Measurements from ENCODE around the gene ANKRD13B. TPM values are rescaled to one million over a fixed set of nuclear protein-coding genes. Genes with fewer than 3 reads are reported as not detected.

Gene ANKRD13B
- 10 to 100 TPM; 11.5 to 35.5 TPM for total RNA-seq

DNA sequence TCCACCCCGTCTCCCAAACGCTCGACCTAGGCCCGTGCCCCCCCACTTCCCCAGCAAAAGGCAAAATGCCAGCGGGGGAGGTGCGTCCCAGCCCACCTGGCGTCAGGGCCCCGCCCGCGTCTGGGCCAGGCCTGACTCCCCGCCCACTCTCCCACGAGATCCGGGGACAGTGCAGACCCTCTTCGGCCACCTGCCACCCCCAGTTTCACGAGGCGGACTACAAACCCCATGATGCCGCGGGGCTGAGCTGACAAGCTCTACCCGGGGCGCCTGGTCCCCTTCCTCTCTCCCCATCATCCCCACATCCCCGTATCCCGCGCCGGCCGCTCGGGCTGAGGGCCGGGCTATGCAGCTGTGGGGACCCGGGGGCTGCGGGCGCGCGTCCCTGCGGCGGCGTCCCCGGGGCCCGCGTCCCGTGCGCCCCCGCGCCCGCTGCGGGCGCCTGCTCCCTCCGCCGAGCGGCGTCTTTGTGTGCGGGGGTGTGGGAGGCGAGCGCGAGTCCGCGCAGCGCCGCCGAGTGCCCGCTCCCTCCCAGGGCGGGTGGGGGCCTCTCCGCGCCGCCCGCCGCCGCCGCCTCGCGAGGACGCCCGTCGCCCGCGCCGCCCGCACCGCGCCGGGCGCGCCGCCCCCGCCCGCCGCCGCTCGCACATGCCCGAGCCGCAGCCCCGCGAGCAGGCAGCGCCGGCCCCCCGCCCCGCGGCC is at the start of gene ANKRD13B:
TSS of gene ANKRD13B (plus strand) at position 283 of the 702 bp plus-strand sequence. CDS start 490 bp downstream, outside the sequence.
- H3K27me3 ChIP-seq (replicated peaks; ENCODE audit: insufficient read depth): no peaks in the 10 kb centered on the region
- no peak for TF ChIP-seq CTCF (IDR thresholded peaks at IDR 0.05)
- ATAC-seq (ENCODE audit: insufficient number of reproducible peaks, low FRiP score, low read depth) (no peak), DNase-seq (ENCODE audit: low spot score) (no peak)
- H3K4me3 ChIP-seq: peak within 1 kb of the TSS; percentile 79
- no peaks in the 10 kb centered on the region for H3K9me3 ChIP-seq
- peaks cover 36 to 55% of the 10 kb centered on the region in 2 donors for H3K4me1 ChIP-seq (ENCODE audit: control insufficient read depth in 1 of 2, low read depth in 2 of 2)
- no peaks in the 10 kb centered on the region for H3K36me3 ChIP-seq
- peak within 1 kb of the TSS; percentile 67 to 84 for H3K27ac ChIP-seq

- DNase-seq (ENCODE audit: low spot score) (no peak), ATAC-seq (ENCODE audit: insufficient number of reproducible peaks, low FRiP score, low read depth) (no peak)
- peaks cover 19% of the 10 kb centered on the region for H3K36me3 ChIP-seq
- no peak overlapping the region for H3K4me3 ChIP-seq
- no peaks in the 10 kb centered on the region for H3K9me3 ChIP-seq
- no peaks in the 10 kb centered on the region for H3K27me3 ChIP-seq (replicated peaks; ENCODE audit: insufficient read depth)
- no peaks in the 10 kb centered on the region for H3K4me1 ChIP-seq (ENCODE audit: control insufficient read depth in 1 of 2, low read depth in 2 of 2)
- no peak for TF ChIP-seq CTCF (IDR thresholded peaks at IDR 0.05)
- no peak overlapping the region for H3K27ac ChIP-seq
Measured at GRCh38 chr17:29544066-29544465, 48.9 kb upstream of the ANKRD13B start.

GRCh38 chr17:29546085-29546484 is 46.8 kb upstream of the ANKRD13B start:
- ATAC-seq (ENCODE audit: insufficient number of reproducible peaks, low FRiP score, low read depth) (no peak), DNase-seq (ENCODE audit: low spot score) (no peak)
- TF ChIP-seq CTCF (IDR thresholded peaks at IDR 0.05): no peak
- no peaks in the 10 kb centered on the region for H3K27me3 ChIP-seq (replicated peaks; ENCODE audit: insufficient read depth)
- no peaks in the 10 kb centered on the region for H3K4me1 ChIP-seq (ENCODE audit: control insufficient read depth in 1 of 2, low read depth in 2 of 2)
- no peak overlapping the region for H3K4me3 ChIP-seq
- peaks cover 14% of the 10 kb centered on the region for H3K36me3 ChIP-seq
- H3K9me3 ChIP-seq: no peaks in the 10 kb centered on the region
- H3K27ac ChIP-seq: no peak overlapping the region

DNA sequence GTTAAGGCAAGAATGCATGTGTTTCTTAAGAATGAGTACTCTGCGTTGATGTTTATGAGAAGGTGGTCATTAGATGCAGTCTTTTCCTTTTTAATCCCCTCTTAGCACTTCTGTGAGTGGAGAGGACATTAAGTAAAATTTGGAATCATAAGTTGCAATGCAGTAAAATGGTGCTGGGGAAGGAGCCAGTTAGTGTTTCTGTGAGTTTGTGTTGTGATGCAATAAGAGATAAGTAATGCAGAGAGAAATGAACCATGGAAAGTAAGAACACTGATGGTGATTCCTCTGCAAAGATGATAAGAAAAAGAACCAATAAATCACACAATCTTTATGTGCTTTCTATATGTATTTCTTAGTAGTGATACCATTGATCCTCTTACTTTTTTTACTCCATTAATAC is 46.1 kb upstream of the ANKRD13B start:
- ATAC-seq (ENCODE audit: insufficient number of reproducible peaks, low FRiP score, low read depth): no peak
- Histone ChIP-seq H3K27me3 (replicated peaks; ENCODE audit: insufficient read depth) (no peaks in the 10 kb centered on the region), H3K4me3 (no peak overlapping the region), H3K27ac (no peak overlapping the region), H3K36me3 (peaks cover 14% of the 10 kb centered on the region), H3K9me3 (no peaks in the 10 kb centered on the region), H3K4me1 (ENCODE audit: control insufficient read depth in 1 of 2, low read depth in 2 of 2) (no peaks in the 10 kb centered on the region)
- no peak for DNase-seq (ENCODE audit: low spot score)
- no peak for TF ChIP-seq CTCF (IDR thresholded peaks at IDR 0.05)

- DNase-seq (ENCODE audit: low spot score) (no peak), ATAC-seq (ENCODE audit: insufficient number of reproducible peaks, low FRiP score, low read depth) (no peak)
- Histone ChIP-seq H3K36me3 (no peaks in the 10 kb centered on the region), H3K4me3 (no peak overlapping the region), H3K9me3 (no peaks in the 10 kb centered on the region), H3K27me3 (replicated peaks; ENCODE audit: insufficient read depth) (no peaks in the 10 kb centered on the region), H3K27ac (no peak overlapping the region), H3K4me1 (ENCODE audit: control insufficient read depth in 1 of 2, low read depth in 2 of 2) (no peaks in the 10 kb centered on the region)
- no peak for TF ChIP-seq CTCF (IDR thresholded peaks at IDR 0.05)
Measured at GRCh38 chr17:29549177-29549923, 43.6 kb upstream of the ANKRD13B start.
